GM19025 (cell line): Measurements from ENCODE around the gene HACL1.
"Not testable (repeated sequence)": the region's sequence is repeated elsewhere in the genome, so short reads cannot be mapped to it uniquely, and the experiment has no call there.

ENCODE experiments used
- ATAC-seq: cut with Tn5 transposase; IDR thresholded peaks from one replicate; pipeline ENCODE4 v1.9.1; 2021; ENCODE audit warnings: mild to moderate bottlenecking, low read depth, moderate library complexity; ENCODE audit not compliant: unreplicated experiment

HACL1 gene

GRCh38 chr3:15532614-15533013 is 68.8 kb downstream of the HACL1 start:
- not testable (repeated sequence) for ATAC-seq

GRCh38 chr3:15531346-15531745 is 70.0 kb downstream of the HACL1 start:
- ATAC-seq, result no peak

- no peak for ATAC-seq
Measured at GRCh38 chr3:15528854-15529537, 72.4 kb downstream of the HACL1 start.

- no peak for ATAC-seq
Measured at GRCh38 chr3:15527031-15527459, 74.3 kb downstream of the HACL1 start.

GRCh38 chr3:15525790-15526189 is 75.6 kb downstream of the HACL1 start:
- ATAC-seq, result no peak

GRCh38 chr3:15523660-15524417 is 77.5 kb downstream of the HACL1 start:
- no peak for ATAC-seq

- ATAC-seq, result no peak
Measured at GRCh38 chr3:15522016-15522415, 79.4 kb downstream of the HACL1 start.

- no peak for ATAC-seq
Measured at GRCh38 chr3:15521573-15521965, 79.8 kb downstream of the HACL1 start, which contains the start of gene COLQ. COLQ (minus strand) TSS chr3:15521706; CDS start chr3:15521625, 81 bp downstream.

GRCh38 chr3:15520804-15521572 is 80.4 kb downstream of the HACL1 start:
- no peak for ATAC-seq

GRCh38 chr3:15520185-15520584 is 81.2 kb downstream of the HACL1 start:
- ATAC-seq, result no peak

- ATAC-seq, result no peak
Measured at GRCh38 chr3:15519096-15519495, 82.3 kb downstream of the HACL1 start.

GRCh38 chr3:15514663-15515340 is 86.6 kb downstream of the HACL1 start:
- ATAC-seq, result no peak

GRCh38 chr3:15513810-15514662 is 87.3 kb downstream of the HACL1 start:
- ATAC-seq, result no peak

- no peak for ATAC-seq
Measured at GRCh38 chr3:15513116-15513515, 88.3 kb downstream of the HACL1 start.

- no peak for ATAC-seq
Measured at GRCh38 chr3:15512166-15512565, 89.2 kb downstream of the HACL1 start.

- ATAC-seq, result no peak
Measured at GRCh38 chr3:15511156-15511555, 90.2 kb downstream of the HACL1 start.
